Large intestine (tissue), 3 donors: ENCODE data around the gene WAC. TPM values are rescaled to one million over a fixed set of nuclear protein-coding genes. Genes with fewer than 3 reads are reported as not detected.

ENCODE experiments used
- DNase-seq, 2 donors: peaks; one replicate each; pipeline versions ENCODE4 v3.0.0 to v3.0.0-alpha.2; 2013
- H3K27ac ChIP-seq: one replicate; pipeline ENCODE4 v1.5.1; 2013; ENCODE audit warnings: low read length
- H3K27me3 ChIP-seq: 2 replicates; pipeline ENCODE4 v1.6.1; 2013; ENCODE audit warnings: low read length; ENCODE audit not compliant: control insufficient read depth, insufficient read depth
- H3K36me3 ChIP-seq: 2 replicates; pipeline ENCODE4 v1.6.1; 2013; ENCODE audit warnings: low read length; ENCODE audit not compliant: control insufficient read depth, insufficient read depth
- H3K4me1 ChIP-seq: one replicate; pipeline ENCODE4 v1.6.1; 2013; ENCODE audit warnings: low read length; ENCODE audit not compliant: control insufficient read depth, insufficient read depth
- H3K4me3 ChIP-seq: one replicate; pipeline ENCODE4 v1.5.1; 2013; ENCODE audit warnings: low read length
- H3K9me3 ChIP-seq: one replicate; pipeline ENCODE4 v1.6.1; 2013; ENCODE audit warnings: mild to moderate bottlenecking, low read depth, low read length, moderate library complexity; ENCODE audit not compliant: control insufficient read depth
- WGBS: methylation state at CpG from one replicate; pipeline ENCODE4 v1.1.5; 2013; ENCODE audit warnings: low lambda C conversion rate; ENCODE audit not compliant: insufficient coverage; 5-methylcytosine and 5-hydroxymethylcytosine counted together
- polyA plus RNA-seq: library from polyadenylated mRNA; unstranded; fragments of 120-200 nt; gene quantifications from one replicate; pipeline ENCODE4 v1.2.1, GENCODE V29; 2013

The WAC gene
- polyA plus RNA-seq, 1 donor, result 99.7 TPM

- H3K36me3 ChIP-seq, result peaks cover 53% of the 10 kb centered on the region
Observed at GRCh38 chr10:28545967-28546644, 13.2 kb downstream of the WAC start.

GRCh38 chr10:28548781-28549498 lies 16.0 kb downstream of the WAC start:
- Histone ChIP-seq H3K27ac (no peak overlapping the region), H3K36me3 (peaks cover 47% of the 10 kb centered on the region), H3K9me3 (no peaks in the 10 kb centered on the region), H3K27me3 (no peaks in the 10 kb centered on the region), H3K4me3 (no peak overlapping the region), H3K4me1 (no peaks in the 10 kb centered on the region)
- 100% methylated on average over 2 of the region's 2 CpGs for WGBS
- no peak for DNase-seq

More at GRCh38 chr10:28545967-28546644, 13.2 kb downstream of the WAC start:
- H3K4me1 ChIP-seq, result no peaks in the 10 kb centered on the region
- no peak overlapping the region for H3K27ac ChIP-seq
- H3K4me3 ChIP-seq, result no peak overlapping the region
- no peaks in the 10 kb centered on the region for H3K9me3 ChIP-seq
- WGBS, result 42% methylated on average over 2 of the region's 4 CpGs
- no peak for DNase-seq
- H3K27me3 ChIP-seq, result no peaks in the 10 kb centered on the region

GRCh38 chr10:28551086-28551485 lies 18.2 kb downstream of the WAC start:
- no peak overlapping the region for H3K27ac ChIP-seq
- no peak overlapping the region for H3K4me3 ChIP-seq
- WGBS, result 55% methylated on average over 2 of the region's 3 CpGs
- H3K4me1 ChIP-seq, result no peaks in the 10 kb centered on the region
- no peaks in the 10 kb centered on the region for H3K9me3 ChIP-seq
- no peak for DNase-seq
- H3K27me3 ChIP-seq, result no peaks in the 10 kb centered on the region
- H3K36me3 ChIP-seq, result peaks cover 53% of the 10 kb centered on the region

- 55% methylated on average over 2 of the region's 4 CpGs for WGBS
- Histone ChIP-seq H3K4me1 (no peaks in the 10 kb centered on the region), H3K4me3 (no peak overlapping the region), H3K27ac (no peak overlapping the region), H3K36me3 (peaks cover 56% of the 10 kb centered on the region), H3K9me3 (no peaks in the 10 kb centered on the region), H3K27me3 (no peaks in the 10 kb centered on the region)
- DNase-seq, result no peak
Observed at GRCh38 chr10:28552775-28553174, 19.9 kb downstream of the WAC start.

DNA sequence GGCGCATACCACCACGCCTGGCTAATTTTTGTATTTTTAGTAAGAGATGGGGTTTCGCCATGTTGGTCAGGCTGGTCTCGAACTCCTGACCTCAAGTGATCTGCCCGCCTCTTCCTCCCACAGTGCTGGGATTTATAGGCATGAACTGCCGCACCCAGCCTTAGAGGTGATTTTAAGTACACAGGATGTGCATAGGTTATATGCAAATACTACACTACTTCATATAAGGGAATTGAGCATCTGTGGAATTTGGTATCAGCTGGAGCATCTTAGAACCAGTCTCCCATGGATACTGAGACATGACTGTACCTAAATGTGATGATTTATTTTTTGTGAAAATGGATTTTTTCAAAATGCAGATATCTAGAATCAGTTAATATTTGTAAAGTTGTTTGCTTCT lies 21.1 kb downstream of the WAC start:
- Histone ChIP-seq H3K4me3 (no peak overlapping the region), H3K27ac (no peak overlapping the region), H3K36me3 (peaks cover 45% of the 10 kb centered on the region), H3K27me3 (no peaks in the 10 kb centered on the region), H3K4me1 (no peaks in the 10 kb centered on the region), H3K9me3 (no peaks in the 10 kb centered on the region)
- DNase-seq, result no peak
- WGBS, result no CpG with 5 or more reads among the region's 6 CpGs

DNA sequence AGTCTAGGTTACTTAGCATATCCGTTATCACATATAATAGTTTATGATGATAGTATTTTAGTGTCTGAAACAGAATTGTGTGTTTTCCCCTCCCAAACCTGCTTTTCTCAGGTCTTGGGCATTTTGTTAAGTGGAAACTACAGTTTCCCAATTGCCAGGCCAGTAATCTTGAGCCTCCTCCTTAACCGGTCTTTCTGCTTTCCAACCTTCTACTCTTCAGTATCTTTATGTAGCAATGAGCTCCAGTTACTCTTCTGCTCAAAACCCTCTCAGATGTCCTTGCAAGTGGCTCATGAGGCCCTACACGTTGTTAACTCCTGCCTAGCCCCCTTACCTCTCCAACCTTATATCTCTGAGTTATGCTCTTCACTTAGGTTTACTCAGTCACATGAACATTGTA lies 22.0 kb downstream of the WAC start:
- Histone ChIP-seq H3K27me3 (no peaks in the 10 kb centered on the region), H3K27ac (no peak overlapping the region), H3K4me3 (no peak overlapping the region), H3K36me3 (peaks cover 36% of the 10 kb centered on the region), H3K9me3 (no peaks in the 10 kb centered on the region), H3K4me1 (no peaks in the 10 kb centered on the region)
- 100% methylated on average over 1 of the region's 3 CpGs for WGBS
- DNase-seq, result no peak

GRCh38 chr10:28555358-28555757 lies 22.4 kb downstream of the WAC start:
- WGBS, result no CpG with 5 or more reads among the region's 2 CpGs
- H3K27me3 ChIP-seq, result no peaks in the 10 kb centered on the region

GRCh38 chr10:28556142-28556541 lies 23.2 kb downstream of the WAC start:
- peaks cover 34% of the 10 kb centered on the region for H3K36me3 ChIP-seq
- no CpG with 5 or more reads among the region's 2 CpGs for WGBS
- H3K9me3 ChIP-seq, result no peaks in the 10 kb centered on the region
- no peak overlapping the region for H3K27ac ChIP-seq
- no peaks in the 10 kb centered on the region for H3K4me1 ChIP-seq
- H3K27me3 ChIP-seq, result no peaks in the 10 kb centered on the region
- no peak for DNase-seq
- no peak overlapping the region for H3K4me3 ChIP-seq

More at GRCh38 chr10:28555358-28555757, 22.4 kb downstream of the WAC start:
- Histone ChIP-seq H3K4me1 (no peaks in the 10 kb centered on the region), H3K4me3 (no peak overlapping the region), H3K9me3 (no peaks in the 10 kb centered on the region), H3K27ac (no peak overlapping the region), H3K36me3 (peaks cover 32% of the 10 kb centered on the region)
- DNase-seq, result no peak

GRCh38 chr10:28558186-28558585 lies 25.3 kb downstream of the WAC start:
- DNase-seq, result no peak
- WGBS, result 87% methylated on average over 2 of the region's 3 CpGs
- Histone ChIP-seq H3K36me3 (peaks cover 39% of the 10 kb centered on the region), H3K4me1 (no peaks in the 10 kb centered on the region), H3K4me3 (no peak overlapping the region), H3K27ac (no peak overlapping the region), H3K9me3 (no peaks in the 10 kb centered on the region), H3K27me3 (no peaks in the 10 kb centered on the region)

DNA sequence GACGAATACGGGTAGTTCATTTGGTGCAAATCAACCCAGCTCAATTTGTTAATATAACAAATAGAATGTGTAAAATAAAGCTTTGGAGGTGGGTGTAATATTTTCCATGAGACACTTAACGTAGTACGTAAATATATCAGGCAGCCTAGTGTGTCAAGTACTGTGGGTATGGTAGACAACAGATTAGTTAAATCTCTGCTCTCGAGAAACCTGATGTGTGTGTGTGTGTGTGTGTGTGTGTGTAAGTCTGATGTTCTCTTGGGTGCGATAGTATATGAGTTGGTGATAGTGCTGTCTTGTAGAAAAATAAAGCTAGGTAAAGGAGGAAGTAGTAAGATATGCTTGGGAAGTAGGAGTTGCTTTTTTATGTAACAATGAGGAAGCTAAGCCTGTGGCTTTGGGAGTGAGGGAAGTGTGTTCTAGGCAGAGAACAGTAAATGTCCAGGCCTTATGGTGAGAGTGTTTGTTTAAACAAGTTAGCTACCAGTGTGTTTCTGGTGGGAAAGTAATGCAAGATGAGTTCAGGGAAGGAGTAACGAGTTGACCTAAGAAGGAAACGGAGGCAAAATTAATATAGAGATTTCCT lies 26.1 kb downstream of the WAC start:
- Histone ChIP-seq H3K27ac (no peak overlapping the region), H3K4me3 (no peak overlapping the region), H3K4me1 (no peaks in the 10 kb centered on the region), H3K27me3 (no peaks in the 10 kb centered on the region), H3K36me3 (peaks cover 36% of the 10 kb centered on the region), H3K9me3 (no peaks in the 10 kb centered on the region)
- 42% methylated on average over 2 of the region's 8 CpGs for WGBS
- peak in 1 of 2 donors; percentile 21 for DNase-seq
